Measurements from ENCODE around the gene TBX4. TPM values are rescaled to one million over a fixed set of nuclear protein-coding genes. Genes with fewer than 3 reads are reported as not detected.

The TBX4 gene
- total and polyA plus RNA-seq, 2 of the 13 experiments (the other 11 are each of a cell fraction or from before 2014, with no cell fraction given): 0.11 to 1.1 TPM

GRCh38 chr17:61429274-61429673 lies 22.9 kb upstream of the TBX4 start (continued):
- TF ChIP-seq ZSCAN20 (CRISPR knock-in tag; IDR thresholded peaks at IDR 0.05; ENCODE audit: borderline replicate concordance) (no peak), AFF4 (CRISPR knock-in tag; IDR thresholded peaks at IDR 0.05) (no peak), HMG20A (CRISPR knock-in tag; IDR thresholded peaks at IDR 0.05; ENCODE audit: borderline replicate concordance) (peak; percentile 34; the same call in 1 of the 2 replicates), CHCHD3 (CRISPR knock-in tag; IDR thresholded peaks at IDR 0.05) (no peak), PCBP2 (optimal IDR thresholded peaks at IDR 0.05; ENCODE audit: low read depth, low read length, poor library complexity, severe bottlenecking) (no peak), ZNF235 (CRISPR knock-in tag; IDR thresholded peaks at IDR 0.05; ENCODE audit: borderline replicate concordance) (no peak), ZFP62 (CRISPR knock-in tag; IDR thresholded peaks at IDR 0.05) (no peak), RELA (CRISPR knock-in tag; IDR thresholded peaks at IDR 0.05) (no peak), FIP1L1 (IDR thresholded peaks at IDR 0.05; ENCODE audit: borderline replicate concordance, insufficient read depth, low read depth, low read length) (no peak), KAT8 (CRISPR knock-in tag; IDR thresholded peaks at IDR 0.05) (peak; percentile 49; the same call in 1 of the 2 replicates), RAD21 (CRISPR knock-in tag; IDR thresholded peaks at IDR 0.05) (no peak), E2F1 (CRISPR knock-in tag; IDR thresholded peaks at IDR 0.05) (no peak), SOX5 (CRISPR knock-in tag; IDR thresholded peaks at IDR 0.05; ENCODE audit: borderline replicate concordance) (peak; percentile 30; the same call in 1 of the 2 replicates), MIER2 (CRISPR knock-in tag; IDR thresholded peaks at IDR 0.05) (no peak), ZNF274 (CRISPR knock-in tag; IDR thresholded peaks at IDR 0.05) (no peak), NR2F6 (IDR thresholded peaks at IDR 0.05) (no peak), NR2F6 (CRISPR knock-in tag; IDR thresholded peaks at IDR 0.05) (peak; percentile 37; the same call in 1 of the 2 replicates), TEF (CRISPR knock-in tag; IDR thresholded peaks at IDR 0.05) (peak; percentile 63; the same call in 1 of the 2 replicates), NCOR1 (IDR thresholded peaks at IDR 0.05; ENCODE audit: borderline replicate concordance, low read length) (peak; percentile 45; the same call in 1 of the 2 replicates), GPN1 (CRISPR knock-in tag; IDR thresholded peaks at IDR 0.05; ENCODE audit: borderline replicate concordance) (no peak), ZNF782 (CRISPR knock-in tag; IDR thresholded peaks at IDR 0.05; ENCODE audit: borderline replicate concordance) (no peak), ZNF574 (CRISPR knock-in tag; IDR thresholded peaks at IDR 0.05) (no peak), PAWR (CRISPR knock-in tag; IDR thresholded peaks at IDR 0.05; ENCODE audit: borderline replicate concordance) (no peak), EEA1 (CRISPR knock-in tag; IDR thresholded peaks at IDR 0.05; ENCODE audit: borderline replicate concordance) (no peak), DMAP1 (CRISPR knock-in tag; IDR thresholded peaks at IDR 0.05) (no peak)

Measured in HepG2 (cell line).